Measurements from ENCODE around the gene KRT2.

DNA sequence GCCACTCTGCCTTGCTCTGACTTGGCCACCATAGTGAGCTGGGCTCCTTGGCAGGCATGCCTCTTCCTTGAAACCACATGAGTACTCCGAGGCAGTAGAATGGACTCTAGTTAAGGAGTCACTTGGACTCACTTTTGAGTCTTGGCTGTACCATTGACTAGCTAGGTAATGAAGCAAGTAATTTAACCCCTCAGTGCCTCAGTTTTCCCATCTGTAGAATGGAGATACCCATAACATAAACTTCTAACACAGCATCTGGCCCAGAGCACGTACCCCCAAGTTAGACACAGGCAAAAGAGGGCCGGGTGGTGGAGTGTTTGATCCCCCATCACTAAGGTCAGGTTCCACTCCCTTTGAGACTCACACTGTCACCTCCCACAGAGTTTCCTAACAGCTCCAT is 43.0 kb upstream of the KRT2 start:
- TF ChIP-seq RAD21 (IDR thresholded peaks at IDR 0.05; ENCODE audit: low read depth), result no peak
- TF ChIP-seq REST (IDR thresholded peaks at IDR 0.05; ENCODE audit: low read depth), result no peak
